C4-2B (cell line): ENCODE measurements around the gene OTOA.

Source experiments
- CTCF ChIP-seq: fragments of 450-650 bp; conservative IDR thresholded peaks from 2 replicates; pipeline ENCODE4 v1.5.1; 2017; ENCODE audit warnings: mild to moderate bottlenecking
- ZFX ChIP-seq: fragments of 450-650 bp; IDR thresholded peaks from 2 replicates; pipeline ENCODE4 v1.6.1; 2017

- TF ChIP-seq CTCF (no peak), ZFX (no peak)
Observed at GRCh38 chr16:21646721-21647561, 16.8 kb upstream of the OTOA start.
